HG03045 (cell line): ENCODE results near the gene KCNQ1.

ENCODE experiments used
- ATAC-seq: cut with Tn5 transposase; IDR thresholded peaks from one replicate; pipeline ENCODE4 v1.9.1; 2021; ENCODE audit warnings: mild to moderate bottlenecking, moderate library complexity; ENCODE audit not compliant: unreplicated experiment

Gene KCNQ1

GRCh38 chr11:2897048-2897447 is 452.2 kb downstream of the KCNQ1 start:
- ATAC-seq = no peak

DNA sequence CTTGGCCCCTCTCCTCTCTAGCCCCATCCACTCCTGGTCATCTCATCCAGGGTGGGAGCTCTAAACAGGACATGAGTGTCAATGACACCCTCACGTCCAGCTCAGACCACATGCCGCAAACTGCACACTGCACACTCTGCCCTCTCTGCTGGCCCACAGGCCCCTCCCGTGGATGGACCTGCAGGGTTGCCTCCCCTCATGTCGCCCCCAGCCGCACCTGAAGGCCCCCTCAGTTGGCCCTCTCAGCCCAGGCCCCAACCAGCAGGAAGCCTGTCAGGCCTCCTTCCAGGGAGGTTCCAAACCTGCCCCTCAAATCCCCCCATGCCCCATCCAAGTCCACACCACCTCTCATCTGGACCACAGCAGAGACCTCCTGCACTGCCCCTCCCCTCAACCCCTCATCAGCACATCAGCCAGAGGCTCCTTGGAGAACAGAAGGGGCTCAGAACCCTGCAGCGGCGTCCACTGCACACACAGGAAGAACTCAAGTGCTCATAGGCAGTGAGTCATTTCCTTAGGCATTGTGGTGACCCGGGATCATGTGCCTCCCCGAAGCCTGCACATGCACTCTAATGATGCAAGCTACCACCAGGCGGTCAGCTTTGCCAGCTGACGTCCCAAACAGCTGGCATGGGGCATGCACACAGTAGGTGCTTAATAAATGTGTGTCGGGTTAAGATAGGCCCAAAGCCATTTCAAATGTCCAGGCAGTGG is 453.7 kb downstream of the KCNQ1 start:
- ATAC-seq = no peak
